H9 (cell line): ENCODE measurements around the gene GRIN2D. TPM values are rescaled to one million over a fixed set of nuclear protein-coding genes. Genes with fewer than 3 reads are reported as not detected.

Experiments used
- DNase-seq: peaks from one replicate; pipeline ENCODE4 v3.0.0-alpha.2; 2017
- H2AFZ ChIP-seq: one replicate; pipeline ENCODE4 v1.6.1; 2013; ENCODE audit warnings: mild to moderate bottlenecking, low read length, control low read depth, moderate library complexity
- H2AK5ac ChIP-seq: 2 replicates; pipeline ENCODE4 v1.6.1; 2013; ENCODE audit warnings: low read length, control low read depth, mixed read lengths; ENCODE audit not compliant: insufficient read length
- H2BK120ac ChIP-seq: one replicate; pipeline ENCODE4 v1.6.1; 2013; ENCODE audit warnings: low read depth, mild to moderate bottlenecking, low read length, control low read depth, inconsistent platforms; ENCODE audit not compliant: poor library complexity, severe bottlenecking
- H2BK12ac ChIP-seq: 2 replicates; pipeline ENCODE4 v1.6.1; 2013; ENCODE audit warnings: low read length, control low read depth, mixed read lengths, low read depth; ENCODE audit not compliant: insufficient read length
- H2BK15ac ChIP-seq: 2 replicates; pipeline ENCODE4 v1.6.1; 2013; ENCODE audit warnings: low read depth, low read length, control low read depth
- H2BK20ac ChIP-seq: one replicate; pipeline ENCODE4 v1.6.1; 2013; ENCODE audit warnings: low read depth, mild to moderate bottlenecking, low read length, control low read depth, inconsistent platforms; ENCODE audit not compliant: poor library complexity, severe bottlenecking
- H2BK5ac ChIP-seq: 2 replicates; pipeline ENCODE4 v1.6.1; 2013; ENCODE audit warnings: low read length, control low read depth, mixed read lengths; ENCODE audit not compliant: insufficient read length
- H3K14ac ChIP-seq: 2 replicates; pipeline ENCODE4 v1.6.1; 2013; ENCODE audit warnings: low read length, control low read depth; ENCODE audit not compliant: insufficient read depth
- H3K18ac ChIP-seq: 2 replicates; pipeline ENCODE4 v1.6.1; 2013; ENCODE audit warnings: low read depth, mild to moderate bottlenecking, mixed read lengths, low read length, control low read depth; ENCODE audit not compliant: insufficient read length
- H3K23ac ChIP-seq: 2 replicates; pipeline ENCODE4 v1.6.1; 2013; ENCODE audit warnings: low read length, control low read depth, mixed read lengths, low read depth; ENCODE audit not compliant: insufficient read length
- H3K23me2 ChIP-seq: 2 replicates; pipeline ENCODE4 v1.6.1; 2013; ENCODE audit warnings: low read depth, mild to moderate bottlenecking, mixed read lengths, low read length, control low read depth; ENCODE audit not compliant: insufficient read length, poor library complexity, severe bottlenecking
- H3K27ac ChIP-seq: 2 replicates; pipeline ENCODE4 v1.5.1; 2013; ENCODE audit warnings: low read length, control low read depth, mixed read lengths, low read depth; ENCODE audit not compliant: insufficient read length
- H3K27me3 ChIP-seq: 2 replicates; pipeline ENCODE4 v1.6.1; 2013; ENCODE audit warnings: low read length, control low read depth, inconsistent platforms; ENCODE audit not compliant: insufficient read depth
- H3K4ac ChIP-seq: 2 replicates; pipeline ENCODE4 v1.6.1; 2013; ENCODE audit warnings: low read depth, mild to moderate bottlenecking, control low read depth, inconsistent platforms, low read length, moderate library complexity
- H3K4me1 ChIP-seq: 2 replicates; pipeline ENCODE4 v1.6.1; 2013; ENCODE audit warnings: low read length, control low read depth, inconsistent platforms; ENCODE audit not compliant: insufficient read depth
- H3K4me2 ChIP-seq: 2 replicates; pipeline ENCODE4 v1.6.1; 2013; ENCODE audit warnings: low read length, control low read depth, mixed read lengths; ENCODE audit not compliant: insufficient read length, insufficient read depth
- H3K56ac ChIP-seq: 2 replicates; pipeline ENCODE4 v1.6.1; 2013; ENCODE audit warnings: low read depth, mild to moderate bottlenecking, mixed read lengths, low read length, control low read depth; ENCODE audit not compliant: insufficient read length
- H3K79me1 ChIP-seq: 2 replicates; pipeline ENCODE4 v1.6.1; 2013; ENCODE audit warnings: low read depth, mild to moderate bottlenecking, moderate library complexity, low read length, control low read depth, inconsistent platforms; ENCODE audit not compliant: insufficient read depth, poor library complexity, severe bottlenecking
- H3K79me2 ChIP-seq: 2 replicates; pipeline ENCODE4 v1.6.1; 2013; ENCODE audit warnings: low read length, control low read depth, inconsistent platforms; ENCODE audit not compliant: insufficient read depth
- H3K9ac ChIP-seq: 2 replicates; pipeline ENCODE4 v1.6.1; 2013; ENCODE audit warnings: low read length, control low read depth, mixed read lengths; ENCODE audit not compliant: insufficient read length; ENCODE audit errors: extremely low read depth
- H3K9me3 ChIP-seq: one replicate; pipeline ENCODE4 v1.6.1; 2013; ENCODE audit warnings: low read depth, low read length, inconsistent platforms; ENCODE audit not compliant: control insufficient read depth
- H3T11ph ChIP-seq: one replicate; pipeline ENCODE4 v1.6.1; 2013; ENCODE audit warnings: mild to moderate bottlenecking, low read length, control low read depth, inconsistent platforms
- H4K20me1 ChIP-seq: one replicate; pipeline ENCODE4 v1.6.1; 2013; ENCODE audit not compliant: control insufficient read depth, insufficient read length, insufficient read depth
- H4K5ac ChIP-seq: 2 replicates; pipeline ENCODE4 v1.6.1; 2013; ENCODE audit warnings: low read depth, mild to moderate bottlenecking, mixed read lengths, low read length, control low read depth; ENCODE audit not compliant: insufficient read length
- H4K8ac ChIP-seq: replicated peaks from 2 replicates; pipeline ENCODE4 v1.6.1; 2013; ENCODE audit warnings: low read length, control low read depth, mixed read lengths, low read depth; ENCODE audit not compliant: insufficient read length
- H4K91ac ChIP-seq: 2 replicates; pipeline ENCODE4 v1.6.1; 2013; ENCODE audit warnings: low read depth, mild to moderate bottlenecking, moderate library complexity, mixed read lengths, low read length, control low read depth; ENCODE audit not compliant: insufficient read length
- H3K27ac Mint-ChIP-seq, 3 experiments: 2 replicates in 2 of 3; 3 replicates in 1 of 3; pipeline ENCODE4 v1.8.0; 2020 to 2021; ENCODE audit warnings: mixed read lengths in 3 of 3, mild to moderate bottlenecking in 1 of 3, moderate library complexity in 1 of 3
- H3K27me3 Mint-ChIP-seq: 2 replicates; pipeline ENCODE4 v1.8.0; 2021; ENCODE audit warnings: low read depth, mild to moderate bottlenecking, moderate library complexity, mixed read lengths
- H3K36me3 Mint-ChIP-seq, 3 experiments: 2 replicates in 2 of 3; 3 replicates in 1 of 3; pipeline ENCODE4 v1.8.0; 2020 to 2021; ENCODE audit warnings: low read depth in 3 of 3, mixed read lengths in 3 of 3; ENCODE audit not compliant: insufficient read depth in 1 of 3
- H3K4me1 Mint-ChIP-seq, 2 experiments: 2 replicates each; pipeline ENCODE4 v1.8.0; 2020; ENCODE audit warnings: mixed read lengths in 2 of 2
- H3K4me3 Mint-ChIP-seq, 2 experiments: 2 replicates in 1 of 2; 3 replicates in 1 of 2; pipeline ENCODE4 v1.8.0; 2020 to 2021; ENCODE audit warnings: mild to moderate bottlenecking in 2 of 2, mixed read lengths in 2 of 2, moderate library complexity in 1 of 2
- H3K9me3 Mint-ChIP-seq, 2 experiments: 2 replicates in 1 of 2; 3 replicates in 1 of 2; pipeline ENCODE4 v1.8.0; 2020; ENCODE audit warnings: mild to moderate bottlenecking in 2 of 2, mixed read lengths in 2 of 2, moderate library complexity in 1 of 2
- WGBS: extraction: QIAGEN DNeasy Blood & Tissue Kit; methylation state at CpG from one replicate; pipeline ENCODE4 v1.1.7; 2013; ENCODE audit warnings: missing lambda C conversion rate, low lambda C conversion rate, mixed read lengths; ENCODE audit not compliant: insufficient read length; ENCODE audit errors: extremely low coverage; 5-methylcytosine and 5-hydroxymethylcytosine counted together
- total RNA-seq: library from RNA; stranded (reverse); gene quantifications from 2 replicates; pipeline ENCODE4 v1.2.1, GENCODE V29; 2021
- TF ChIP-seq, protein P1 (sequence below): fragments of 200-600 bp; sonication (generic); conservative IDR thresholded peaks from 3 replicates; pipeline ENCODE4 v1.8.0; 2021; ENCODE audit warnings: antibody characterized with exemption, mild to moderate bottlenecking

The GRIN2D gene
- total RNA-seq, 1 experiment from 2014 or later: 5.9 TPM

DNA sequence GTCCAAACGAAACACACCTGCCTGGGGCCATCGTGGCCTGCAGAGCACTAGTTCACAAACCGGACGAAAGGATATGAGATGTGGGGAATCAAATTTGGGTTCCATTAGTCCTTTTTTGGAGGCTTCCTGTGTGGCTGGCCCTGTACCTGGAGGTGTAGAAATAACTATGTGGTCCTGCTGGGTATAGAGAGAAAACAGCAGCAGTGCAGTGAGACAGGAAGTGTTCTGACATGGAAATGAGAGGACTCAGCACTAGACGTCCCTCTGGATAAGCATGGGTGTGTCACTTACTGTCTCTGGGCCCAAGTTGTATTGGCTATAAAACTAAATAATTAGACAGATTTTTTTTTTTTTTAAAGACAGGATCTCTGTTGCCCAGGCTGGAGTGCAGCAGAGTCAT, 14.4 kb upstream of the GRIN2D start:
- Histone ChIP-seq H3K4me2 (no peak overlapping the region), H3K4me1 (no peaks in the 10 kb centered on the region), H3K56ac (no peak overlapping the region), H2BK120ac (no peak overlapping the region), H3T11ph (no peak overlapping the region), H3K9me3 (no peaks in the 10 kb centered on the region), H4K91ac (no peak overlapping the region), H3K27ac (no peak overlapping the region), H3K23ac (no peak overlapping the region), H2AK5ac (no peak overlapping the region), H2BK20ac (no peak overlapping the region), H2AFZ (no peak overlapping the region), H2BK15ac (no peak overlapping the region), H3K79me1 (no peaks in the 10 kb centered on the region), H3K23me2 (no peaks in the 10 kb centered on the region), H2BK5ac (no peak overlapping the region), H3K79me2 (no peaks in the 10 kb centered on the region), H3K9ac (no peak overlapping the region), H2BK12ac (no peak overlapping the region), H4K20me1 (no peaks in the 10 kb centered on the region), H3K18ac (no peak overlapping the region), H4K5ac (no peak overlapping the region), H4K8ac (no peak overlapping the region), H3K14ac (no peak overlapping the region), H3K27me3 (no peaks in the 10 kb centered on the region), H3K4ac (no peak overlapping the region)
- H3K9me3 Mint-ChIP-seq: no peaks in the 10 kb centered on the region
- DNase-seq: no peak
- peak overlapping the region in 2 of 3 experiments; percentile 40 to 53; a peak in 3 of 7 replicates for H3K27ac Mint-ChIP-seq
- no CpG with 5 or more reads among the region's 5 CpGs for WGBS
- no peak overlapping the region for H3K4me3 Mint-ChIP-seq
- no peaks in the 10 kb centered on the region for H3K4me1 Mint-ChIP-seq
- TF ChIP-seq, protein P1, sequence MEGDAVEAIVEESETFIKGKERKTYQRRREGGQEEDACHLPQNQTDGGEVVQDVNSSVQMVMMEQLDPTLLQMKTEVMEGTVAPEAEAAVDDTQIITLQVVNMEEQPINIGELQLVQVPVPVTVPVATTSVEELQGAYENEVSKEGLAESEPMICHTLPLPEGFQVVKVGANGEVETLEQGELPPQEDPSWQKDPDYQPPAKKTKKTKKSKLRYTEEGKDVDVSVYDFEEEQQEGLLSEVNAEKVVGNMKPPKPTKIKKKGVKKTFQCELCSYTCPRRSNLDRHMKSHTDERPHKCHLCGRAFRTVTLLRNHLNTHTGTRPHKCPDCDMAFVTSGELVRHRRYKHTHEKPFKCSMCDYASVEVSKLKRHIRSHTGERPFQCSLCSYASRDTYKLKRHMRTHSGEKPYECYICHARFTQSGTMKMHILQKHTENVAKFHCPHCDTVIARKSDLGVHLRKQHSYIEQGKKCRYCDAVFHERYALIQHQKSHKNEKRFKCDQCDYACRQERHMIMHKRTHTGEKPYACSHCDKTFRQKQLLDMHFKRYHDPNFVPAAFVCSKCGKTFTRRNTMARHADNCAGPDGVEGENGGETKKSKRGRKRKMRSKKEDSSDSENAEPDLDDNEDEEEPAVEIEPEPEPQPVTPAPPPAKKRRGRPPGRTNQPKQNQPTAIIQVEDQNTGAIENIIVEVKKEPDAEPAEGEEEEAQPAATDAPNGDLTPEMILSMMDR: no peak
- peaks cover 14% of the 10 kb centered on the region for H3K27me3 Mint-ChIP-seq
- H3K36me3 Mint-ChIP-seq: peaks cover 22 to 28% (median 25%) of the 10 kb centered on the region in 3 experiments
